HepG2 (cell line): Measurements from ENCODE around the gene SNRNP27. TPM values are rescaled to one million over a fixed set of nuclear protein-coding genes. Genes with fewer than 3 reads are reported as not detected.

Experiments
- ATAC-seq: fragments of 200-7000 bp; cut with Tn5 transposase; 3 replicates; pipeline ENCODE4 v1.9.1; 2020; ENCODE audit warnings: mild to moderate bottlenecking, moderate library complexity
- BruUV-seq: library from RNA; stranded (reverse); fragments of 400-500 nt; replicated peaks from 2 replicates; lab custom pipeline; 2021; lab: Mats Ljungman, UMichigan
- CTCF ChIA-PET: fragments of 300-600 bp; formaldehyde crosslinking; extraction: SDS; loops from one replicate; lab custom pipeline; 2021; ENCODE audit warnings: low total read pairs, inconsistent platforms, low intra/inter-chr PET ratio; lab: Yijun Ruan, JAX
- POLR2A ChIA-PET: fragments of 350-600 bp; sonication (Branson Sonifier 250); formaldehyde crosslinking; loops from one replicate; lab custom pipeline; 2020; ENCODE audit warnings: antibody characterized with exemption, inconsistent platforms; lab: Yijun Ruan, JAX
- DNase-seq: peaks from one replicate; pipeline ENCODE4 v3.0.0-alpha.2; 2015; ENCODE audit warnings: low spot score
- FAIRE-seq: peaks from 3 replicates; lab custom pipeline; 2011; peaks lifted over from hg19 to GRCh38; lab: Jason Lieb, UNC
- H2AFZ ChIP-seq: one replicate; pipeline ENCODE4 v1.6.1; 2011; ENCODE audit warnings: low read length, inconsistent platforms
- H3K27ac ChIP-seq: fragments of 300-600 bp; 3 replicates; pipeline ENCODE4 v1.8.0; 2011; ENCODE audit warnings: mixed run types, mild to moderate bottlenecking, mixed read lengths, low read length, inconsistent platforms; ENCODE audit not compliant: insufficient read depth; ENCODE audit errors: extremely low read length
- H3K27me3 ChIP-seq, 2 experiments: fragments of 200-600 bp in 1 of 2; 2 replicates in 1 of 2; 3 replicates in 1 of 2; pipeline versions ENCODE4 v1.6.0 to v1.8.0; 2011; ENCODE audit warnings: low read length in 2 of 2, mild to moderate bottlenecking in 2 of 2, moderate library complexity in 2 of 2, inconsistent platforms in 1 of 2; ENCODE audit not compliant: insufficient read depth in 2 of 2, control insufficient read depth in 1 of 2
- H3K36me3 ChIP-seq, 2 experiments: fragments of 200-600 bp in 1 of 2; replicated peaks in 1 of 2; 2 replicates in 1 of 2; 3 replicates in 1 of 2; pipeline versions ENCODE4 v1.5.1 to v1.8.0; 2011; ENCODE audit warnings: low read length in 2 of 2, inconsistent platforms in 1 of 2; ENCODE audit not compliant: insufficient read depth in 2 of 2, control insufficient read depth in 1 of 2
- H3K4me1 ChIP-seq: 2 replicates; pipeline ENCODE4 v1.5.1; 2012; ENCODE audit warnings: low read length, inconsistent platforms; ENCODE audit not compliant: insufficient read depth
- H3K4me2 ChIP-seq: 2 replicates; pipeline ENCODE4 v1.6.0; 2011; ENCODE audit warnings: low read depth, low read length, inconsistent platforms
- H3K4me3 ChIP-seq, 3 experiments: fragments of 200-600 bp in 1 of 3; sonication (generic), shearing (Covaris generic) in 1 of 3; replicated peaks in 1 of 3; 2 replicates each; pipeline ENCODE4 v1.5.1; 2011 to 2016; ENCODE audit warnings: low read length in 3 of 3, inconsistent platforms in 2 of 3, low read depth in 2 of 3, mild to moderate bottlenecking in 2 of 3, control low read depth in 1 of 3, mixed read lengths in 1 of 3; ENCODE audit not compliant: insufficient read depth in 1 of 3
- H3K79me2 ChIP-seq: one replicate; pipeline ENCODE4 v1.6.1; 2011; ENCODE audit warnings: low read length, inconsistent platforms; ENCODE audit not compliant: insufficient read depth
- H3K9ac ChIP-seq: 2 replicates; pipeline ENCODE4 v1.6.0; 2011; ENCODE audit warnings: mild to moderate bottlenecking, low read depth, low read length, inconsistent platforms; ENCODE audit not compliant: insufficient read depth
- H3K9me3 ChIP-seq: 2 replicates; pipeline ENCODE4 v1.5.1; 2012; ENCODE audit warnings: mild to moderate bottlenecking, low read length
- H4K20me1 ChIP-seq: 2 replicates; pipeline ENCODE4 v1.6.0; 2011; ENCODE audit warnings: inconsistent platforms, mild to moderate bottlenecking, low read length, moderate library complexity; ENCODE audit not compliant: insufficient read depth
- FOSL1 ChIP-seq: sonication (generic); formaldehyde crosslinking; IDR thresholded peaks from 2 replicates; pipeline ENCODE4 v1.9.0; 2021; ENCODE audit warnings: missing genetic modification reagents, borderline replicate concordance
- HDAC2 ChIP-seq: sonication (generic); formaldehyde crosslinking; IDR thresholded peaks from 2 replicates; pipeline ENCODE4 v1.4.0; 2020; ENCODE audit warnings: missing genetic modification reagents
- JARID2 ChIP-seq: sonication (generic); formaldehyde crosslinking; IDR thresholded peaks from 2 replicates; pipeline ENCODE4 v1.8.1; 2023; ENCODE audit warnings: missing genetic modification reagents, inconsistent platforms; ENCODE audit not compliant: insufficient replicate concordance
- KAT7 ChIP-seq: IDR thresholded peaks from 2 replicates; pipeline ENCODE4 v1.6.1; 2018; ENCODE audit warnings: borderline replicate concordance, missing compliant biosample characterization
- NBN ChIP-seq: fragments of 450-650 bp; conservative IDR thresholded peaks from 2 replicates; pipeline ENCODE4 v1.6.1; 2017
- SAP130 ChIP-seq: IDR thresholded peaks from 2 replicates; pipeline ENCODE4 v1.6.1; 2016; ENCODE audit warnings: low read depth
- SNAI1 ChIP-seq: sonication (generic); formaldehyde crosslinking; IDR thresholded peaks from 2 replicates; pipeline ENCODE4 v1.5.0; 2020; ENCODE audit warnings: mild to moderate bottlenecking, missing genetic modification reagents, borderline replicate concordance
- SOX5 ChIP-seq: IDR thresholded peaks from 2 replicates; pipeline ENCODE4 v1.6.1; 2016; ENCODE audit warnings: borderline replicate concordance
- ZMYM3 ChIP-seq: sonication (generic); formaldehyde crosslinking; IDR thresholded peaks from 2 replicates; pipeline ENCODE4 v1.5.1; 2020; ENCODE audit warnings: mild to moderate bottlenecking, missing genetic modification reagents
- ZNF253 ChIP-seq: sonication (generic); formaldehyde crosslinking; IDR thresholded peaks from 2 replicates; pipeline ENCODE4 v1.8.0; 2022; ENCODE audit warnings: mild to moderate bottlenecking, missing genetic modification reagents, borderline replicate concordance
- ZNF264 ChIP-seq: sonication (generic); formaldehyde crosslinking; IDR thresholded peaks from 2 replicates; pipeline ENCODE4 v1.4.0; 2020; ENCODE audit warnings: missing genetic modification reagents
- WGBS: methylation state at CpG from one replicate; pipeline ENCODE4 v1.1.6; 2017; ENCODE audit warnings: low lambda C conversion rate; 5-methylcytosine and 5-hydroxymethylcytosine counted together
- in situ Hi-C: cut with HindIII; loops from 2 replicates; pipeline ENCODE4 v1.10.0; 2017; ENCODE audit warnings: low pct_unique_long_range_greater_than_20kb; ENCODE audit not compliant: extremely low pct_ligation_motif_present
- intact Hi-C: fragments of 100-400 bp; cut with micrococcal nuclease; formaldehyde crosslinking; loops from one replicate; pipeline ENCODE4 v1.10.0; 2022; ENCODE audit not compliant: unreplicated experiment
- polyA plus RNA-seq, 8 experiments: library from polyadenylated mRNA; depleted of rRNA in 3 of 8; stranded (reverse) in 7 of 8; unstranded in 1 of 8; fragments of >200 nt; fragmentation: Illumina TruSeq in 4 of 8; extraction: Trizol in 4 of 8; gene quantifications; 2 replicates each; pipeline versions ENCODE4 v1.2.1 to v1.2.3, GENCODE V29; 2011 to 2016; ENCODE audit warnings: low read depth in 4 of 8, missing spikeins in 1 of 8, mixed read lengths in 1 of 8; ENCODE audit not compliant: insufficient read depth in 1 of 8
- total RNA-seq, 5 experiments: library from RNA; depleted of rRNA; stranded (reverse); fragments of >200 nt; fragmentation: Illumina TruSeq; extraction: Trizol; gene quantifications; 2 replicates each; pipeline ENCODE4 v1.2.3, GENCODE V29; 2016; ENCODE audit warnings: low read depth in 1 of 5
- TF ChIP-seq, protein P1 (sequence below): sonication (generic); formaldehyde crosslinking; IDR thresholded peaks from 2 replicates; pipeline ENCODE4 v1.5.0; 2020; ENCODE audit warnings: missing genetic modification reagents, mild to moderate bottlenecking, borderline replicate concordance
- TF ChIP-seq, protein P2 (sequence below): sonication (generic); formaldehyde crosslinking; IDR thresholded peaks from 2 replicates; pipeline ENCODE4 v1.5.0; 2020; ENCODE audit warnings: mild to moderate bottlenecking, missing genetic modification reagents
- TF ChIP-seq, protein P3 (sequence below), 2 experiments: sonication (generic) in 1 of 2; formaldehyde crosslinking in 1 of 2; IDR thresholded peaks; 2 replicates each; pipeline versions ENCODE4 v1.5.1 to v1.6.1; 2011 to 2020; ENCODE audit warnings: borderline replicate concordance in 1 of 2, low read depth in 1 of 2, low read length in 1 of 2, mild to moderate bottlenecking in 1 of 2, missing genetic modification reagents in 1 of 2, moderate library complexity in 1 of 2
- TF ChIP-seq, protein P4 (sequence below), 2 experiments: IDR thresholded peaks; 2 replicates each; pipeline ENCODE4 v1.6.1; 2011 to 2012; ENCODE audit warnings: low read length in 2 of 2, borderline replicate concordance in 1 of 2, low read depth in 1 of 2, mild to moderate bottlenecking in 1 of 2, moderate library complexity in 1 of 2

Gene SNRNP27
- total and polyA plus RNA-seq, 2 of the 13 experiments (the other 11 are each of a cell fraction or from before 2014, with no cell fraction given), result 49.8 to 54.6 TPM

DNA sequence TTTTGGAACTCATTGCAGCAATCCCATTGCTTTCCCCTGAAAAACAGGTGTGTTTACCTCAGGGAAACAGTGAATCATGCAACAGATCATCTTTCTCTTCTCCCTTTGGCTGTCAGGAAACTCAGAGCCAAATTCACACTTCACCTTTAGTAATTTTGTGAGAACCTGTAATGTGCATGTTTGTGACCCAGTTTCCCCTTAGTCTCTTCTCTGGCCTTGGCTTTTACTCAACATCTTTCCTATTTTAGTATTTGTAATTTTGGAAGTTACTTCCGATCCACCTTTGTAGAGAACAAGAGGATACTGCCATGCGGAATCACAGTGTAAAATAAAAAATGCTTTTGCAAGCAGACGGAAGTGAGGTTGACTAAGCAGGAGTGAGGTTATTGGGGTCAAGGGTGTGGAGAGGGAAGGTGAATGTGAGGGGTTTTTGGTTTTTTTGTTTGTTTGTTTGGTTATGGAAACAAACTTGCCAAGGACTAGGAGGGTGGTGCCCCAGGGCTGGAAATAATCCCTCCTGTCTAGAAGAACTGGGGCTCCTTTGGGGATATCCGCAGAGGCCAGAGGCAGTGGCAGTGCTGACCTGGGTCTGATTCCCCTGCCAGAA lies 53.7 kb downstream of the SNRNP27 start:
- WGBS, result 40% methylated on average over 4 of the region's 4 CpGs
- FAIRE-seq (no peak), DNase-seq (no peak), ATAC-seq (no peak)
- no TSS peak for BruUV-seq
- Histone ChIP-seq H3K27me3 (no peaks in the 10 kb centered on the region), H3K27ac (peak overlapping the region; percentile 51), H3K9ac (0 out of 2 replicates have a peak overlapping the region, but pooled peaks have one; percentile 4), H3K4me2 (peak overlapping the region; percentile 99), H3K36me3 (no peaks in the 10 kb centered on the region; a peak in 1 of 5 replicates), H2AFZ (no peak overlapping the region), H3K79me2 (no peaks in the 10 kb centered on the region), H3K4me1 (peaks cover 47% of the 10 kb centered on the region), H3K9me3 (no peaks in the 10 kb centered on the region), H3K4me3 (peak overlapping the region in 2 of 3 experiments; percentile 48 to 75; a peak in 2 of 6 replicates), H4K20me1 (no peaks in the 10 kb centered on the region)
- in situ Hi-C loops, result no loop called here
- intact Hi-C loops, result no loop called here
- CTCF ChIA-PET, result no interaction called here
- POLR2A ChIA-PET, result interaction anchor here (1.0 to 5.1 kb wide), 6 partner anchors 11 to 105 kb away, joined by 3 to 77 read pairs (median 4); partner anchors contain the start of gene MXD1
- TF ChIP-seq, protein P1, sequence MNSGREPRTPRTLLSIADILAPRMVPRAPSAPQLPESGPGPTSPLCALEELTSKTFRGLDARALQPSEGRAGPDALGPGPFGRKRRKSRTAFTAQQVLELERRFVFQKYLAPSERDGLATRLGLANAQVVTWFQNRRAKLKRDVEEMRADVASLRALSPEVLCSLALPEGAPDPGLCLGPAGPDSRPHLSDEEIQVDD (CRISPR knock-in tag), result no peak
- TF ChIP-seq HDAC2 (CRISPR knock-in tag), result peak; percentile 50; the same call in 1 of the 2 replicates
- no peak for TF ChIP-seq SNAI1 (CRISPR knock-in tag)
- peak; percentile 80; the same call in 1 of the 2 replicates for TF ChIP-seq ZMYM3 (CRISPR knock-in tag)
- TF ChIP-seq, protein P2, sequence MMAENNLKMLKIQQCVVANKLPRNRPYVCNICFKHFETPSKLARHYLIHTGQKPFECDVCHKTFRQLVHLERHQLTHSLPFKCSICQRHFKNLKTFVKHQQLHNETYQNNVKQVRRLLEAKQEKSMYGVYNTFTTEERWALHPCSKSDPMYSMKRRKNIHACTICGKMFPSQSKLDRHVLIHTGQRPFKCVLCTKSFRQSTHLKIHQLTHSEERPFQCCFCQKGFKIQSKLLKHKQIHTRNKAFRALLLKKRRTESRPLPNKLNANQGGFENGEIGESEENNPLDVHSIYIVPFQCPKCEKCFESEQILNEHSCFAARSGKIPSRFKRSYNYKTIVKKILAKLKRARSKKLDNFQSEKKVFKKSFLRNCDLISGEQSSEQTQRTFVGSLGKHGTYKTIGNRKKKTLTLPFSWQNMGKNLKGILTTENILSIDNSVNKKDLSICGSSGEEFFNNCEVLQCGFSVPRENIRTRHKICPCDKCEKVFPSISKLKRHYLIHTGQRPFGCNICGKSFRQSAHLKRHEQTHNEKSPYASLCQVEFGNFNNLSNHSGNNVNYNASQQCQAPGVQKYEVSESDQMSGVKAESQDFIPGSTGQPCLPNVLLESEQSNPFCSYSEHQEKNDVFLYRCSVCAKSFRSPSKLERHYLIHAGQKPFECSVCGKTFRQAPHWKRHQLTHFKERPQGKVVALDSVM, result no peak
- no peak for TF ChIP-seq KAT7 (CRISPR knock-in tag)
- TF ChIP-seq, protein P3, sequence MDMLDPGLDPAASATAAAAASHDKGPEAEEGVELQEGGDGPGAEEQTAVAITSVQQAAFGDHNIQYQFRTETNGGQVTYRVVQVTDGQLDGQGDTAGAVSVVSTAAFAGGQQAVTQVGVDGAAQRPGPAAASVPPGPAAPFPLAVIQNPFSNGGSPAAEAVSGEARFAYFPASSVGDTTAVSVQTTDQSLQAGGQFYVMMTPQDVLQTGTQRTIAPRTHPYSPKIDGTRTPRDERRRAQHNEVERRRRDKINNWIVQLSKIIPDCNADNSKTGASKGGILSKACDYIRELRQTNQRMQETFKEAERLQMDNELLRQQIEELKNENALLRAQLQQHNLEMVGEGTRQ (IDR thresholded peaks at IDR 0.05; ENCODE audit: low read depth, low read length), result no peak
- TF ChIP-seq, protein P3 (CRISPR knock-in tag; IDR thresholded peaks at IDR 0.05; ENCODE audit: borderline replicate concordance), result no peak
- TF ChIP-seq ZNF253, result no peak
- peak; percentile 31; the same call in 1 of the 2 replicates for TF ChIP-seq SOX5 (CRISPR knock-in tag)
- 0 out of 2 replicates have a peak, but pooled peaks have one; percentile 18 for TF ChIP-seq ZNF264 (CRISPR knock-in tag)
- TF ChIP-seq FOSL1 (CRISPR knock-in tag), result no peak
- TF ChIP-seq, protein P4, sequence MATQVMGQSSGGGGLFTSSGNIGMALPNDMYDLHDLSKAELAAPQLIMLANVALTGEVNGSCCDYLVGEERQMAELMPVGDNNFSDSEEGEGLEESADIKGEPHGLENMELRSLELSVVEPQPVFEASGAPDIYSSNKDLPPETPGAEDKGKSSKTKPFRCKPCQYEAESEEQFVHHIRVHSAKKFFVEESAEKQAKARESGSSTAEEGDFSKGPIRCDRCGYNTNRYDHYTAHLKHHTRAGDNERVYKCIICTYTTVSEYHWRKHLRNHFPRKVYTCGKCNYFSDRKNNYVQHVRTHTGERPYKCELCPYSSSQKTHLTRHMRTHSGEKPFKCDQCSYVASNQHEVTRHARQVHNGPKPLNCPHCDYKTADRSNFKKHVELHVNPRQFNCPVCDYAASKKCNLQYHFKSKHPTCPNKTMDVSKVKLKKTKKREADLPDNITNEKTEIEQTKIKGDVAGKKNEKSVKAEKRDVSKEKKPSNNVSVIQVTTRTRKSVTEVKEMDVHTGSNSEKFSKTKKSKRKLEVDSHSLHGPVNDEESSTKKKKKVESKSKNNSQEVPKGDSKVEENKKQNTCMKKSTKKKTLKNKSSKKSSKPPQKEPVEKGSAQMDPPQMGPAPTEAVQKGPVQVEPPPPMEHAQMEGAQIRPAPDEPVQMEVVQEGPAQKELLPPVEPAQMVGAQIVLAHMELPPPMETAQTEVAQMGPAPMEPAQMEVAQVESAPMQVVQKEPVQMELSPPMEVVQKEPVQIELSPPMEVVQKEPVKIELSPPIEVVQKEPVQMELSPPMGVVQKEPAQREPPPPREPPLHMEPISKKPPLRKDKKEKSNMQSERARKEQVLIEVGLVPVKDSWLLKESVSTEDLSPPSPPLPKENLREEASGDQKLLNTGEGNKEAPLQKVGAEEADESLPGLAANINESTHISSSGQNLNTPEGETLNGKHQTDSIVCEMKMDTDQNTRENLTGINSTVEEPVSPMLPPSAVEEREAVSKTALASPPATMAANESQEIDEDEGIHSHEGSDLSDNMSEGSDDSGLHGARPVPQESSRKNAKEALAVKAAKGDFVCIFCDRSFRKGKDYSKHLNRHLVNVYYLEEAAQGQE (IDR thresholded peaks at IDR 0.05; ENCODE audit: borderline replicate concordance in 1 of 2, low read depth in 1 of 2, low read length in 2 of 2), result no peak
- TF ChIP-seq JARID2 (CRISPR knock-in tag), result no peak
- no peak for TF ChIP-seq NBN
- TF ChIP-seq SAP130, result peak; percentile 3; the same call in 1 of the 2 replicates
